ENCODE results near the gene TM7SF3.
A peak's percentile ranks its signal among the peaks of the same experiment; 100 is the strongest.

Gene TM7SF3

GRCh38 chr12:27014085-27014858 is at the start of gene TM7SF3:
Gene TM7SF3, minus strand, starts transcription at chr12:27014384. Its CDS starts 216 bp downstream, at chr12:27014168.
- Histone ChIP-seq H4K20me1 (ENCODE audit: insufficient read depth, low read length) (no peaks in the 10 kb centered on the region), H3K36me3 (replicated peaks; ENCODE audit: low read depth, low read length) (no peaks in the 10 kb centered on the region), H3K9ac (ENCODE audit: low read length) (peak within 1 kb of the TSS; percentile 75), H3K4me2 (ENCODE audit: low read length) (peak within 1 kb of the TSS; percentile 86), H3K27me3 (ENCODE audit: low read depth, low read length) (no peaks in the 10 kb centered on the region), H3K27ac (ENCODE audit: low read length) (peak within 1 kb of the TSS; percentile 72), H3K4me3 (ENCODE audit: low read length) (peak within 1 kb of the TSS; percentile 85), H3K9me3 (ENCODE audit: insufficient read depth, low read length) (no peaks in the 10 kb centered on the region), H2AFZ (ENCODE audit: low read depth, low read length) (peak within 1 kb of the TSS; percentile 75), H3K4me1 (ENCODE audit: low read length) (peaks cover 27% of the 10 kb centered on the region), H3K79me2 (ENCODE audit: low read length) (peaks cover 8% of the 10 kb centered on the region; the same call in 1 of the 2 replicates)
- no peak for TF ChIP-seq EZH2phosphoT487 (IDR thresholded peaks at IDR 0.05; ENCODE audit: low read depth)
- peak; percentile 90 for TF ChIP-seq CTCF (IDR thresholded peaks at IDR 0.05; ENCODE audit: low read depth, low read length)

- no peak overlapping the region for H3K27ac ChIP-seq (ENCODE audit: low read length)
- TF ChIP-seq CTCF (IDR thresholded peaks at IDR 0.05; ENCODE audit: low read depth, low read length), result no peak
- TF ChIP-seq EZH2phosphoT487 (IDR thresholded peaks at IDR 0.05; ENCODE audit: low read depth), result no peak
Measured at GRCh38 chr12:27063250-27063851, 49.2 kb upstream of the TM7SF3 start.

GRCh38 chr12:27061317-27061716 is 47.1 kb upstream of the TM7SF3 start:
- Histone ChIP-seq H3K9me3 (ENCODE audit: insufficient read depth, low read length) (peaks cover 10% of the 10 kb centered on the region), H3K4me3 (ENCODE audit: low read length) (no peak overlapping the region), H3K4me1 (ENCODE audit: low read length) (peaks cover 26% of the 10 kb centered on the region), H2AFZ (ENCODE audit: low read depth, low read length) (no peak overlapping the region), H3K27ac (ENCODE audit: low read length) (no peak overlapping the region), H4K20me1 (ENCODE audit: insufficient read depth, low read length) (no peaks in the 10 kb centered on the region), H3K79me2 (ENCODE audit: low read length) (no peaks in the 10 kb centered on the region), H3K9ac (ENCODE audit: low read length) (no peak overlapping the region), H3K36me3 (replicated peaks; ENCODE audit: low read depth, low read length) (peaks cover 11% of the 10 kb centered on the region), H3K27me3 (ENCODE audit: low read depth, low read length) (no peaks in the 10 kb centered on the region), H3K4me2 (ENCODE audit: low read length) (no peak overlapping the region)
- no peak for TF ChIP-seq EZH2phosphoT487 (IDR thresholded peaks at IDR 0.05; ENCODE audit: low read depth)
- TF ChIP-seq CTCF (IDR thresholded peaks at IDR 0.05; ENCODE audit: low read depth, low read length), result no peak

More at GRCh38 chr12:27063250-27063851, 49.2 kb upstream of the TM7SF3 start:
- Histone ChIP-seq H3K9me3 (ENCODE audit: insufficient read depth, low read length) (peaks cover 10% of the 10 kb centered on the region), H3K27me3 (ENCODE audit: low read depth, low read length) (no peaks in the 10 kb centered on the region), H3K4me3 (ENCODE audit: low read length) (no peak overlapping the region), H2AFZ (ENCODE audit: low read depth, low read length) (no peak overlapping the region), H3K79me2 (ENCODE audit: low read length) (no peaks in the 10 kb centered on the region), H3K36me3 (replicated peaks; ENCODE audit: low read depth, low read length) (peaks cover 11% of the 10 kb centered on the region), H4K20me1 (ENCODE audit: insufficient read depth, low read length) (no peaks in the 10 kb centered on the region), H3K4me1 (ENCODE audit: low read length) (peaks cover 27% of the 10 kb centered on the region), H3K4me2 (ENCODE audit: low read length) (no peak overlapping the region), H3K9ac (ENCODE audit: low read length) (no peak overlapping the region)

- Histone ChIP-seq H3K4me2 (ENCODE audit: low read length) (no peak overlapping the region), H2AFZ (ENCODE audit: low read depth, low read length) (no peak overlapping the region), H3K79me2 (ENCODE audit: low read length) (no peaks in the 10 kb centered on the region), H3K4me3 (ENCODE audit: low read length) (no peak overlapping the region), H3K27ac (ENCODE audit: low read length) (no peak overlapping the region), H3K9ac (ENCODE audit: low read length) (no peak overlapping the region), H4K20me1 (ENCODE audit: insufficient read depth, low read length) (no peaks in the 10 kb centered on the region), H3K36me3 (replicated peaks; ENCODE audit: low read depth, low read length) (peaks cover 11% of the 10 kb centered on the region), H3K9me3 (ENCODE audit: insufficient read depth, low read length) (peaks cover 10% of the 10 kb centered on the region), H3K4me1 (ENCODE audit: low read length) (peaks cover 21% of the 10 kb centered on the region), H3K27me3 (ENCODE audit: low read depth, low read length) (no peaks in the 10 kb centered on the region)
- TF ChIP-seq EZH2phosphoT487 (IDR thresholded peaks at IDR 0.05; ENCODE audit: low read depth), result no peak
- TF ChIP-seq CTCF (IDR thresholded peaks at IDR 0.05; ENCODE audit: low read depth, low read length), result no peak
Measured at GRCh38 chr12:27060740-27061139, 46.6 kb upstream of the TM7SF3 start.
